Neural progenitor cell (in vitro differentiated cells): Measurements from ENCODE around the gene GLB1L2. TPM values are rescaled to one million over a fixed set of nuclear protein-coding genes. Genes with fewer than 3 reads are reported as not detected.

Experiments
- DNase-seq: peaks from one replicate; pipeline ENCODE4 v3.0.0-alpha.2; 2016; ENCODE audit warnings: low spot score
- H2AFZ ChIP-seq: fragments of 200-600 bp; sonication (generic); replicated peaks from 2 replicates; pipeline ENCODE4 v1.6.1; 2016; ENCODE audit warnings: antibody characterized with exemption
- H3F3A ChIP-seq: fragments of 200-600 bp; sonication (generic); 2 replicates; pipeline ENCODE4 v1.6.1; 2016; ENCODE audit warnings: antibody characterized with exemption, low read depth
- H3K27ac ChIP-seq: fragments of 200-600 bp; sonication (generic); 2 replicates; pipeline ENCODE4 v1.5.1; 2016; ENCODE audit warnings: mild to moderate bottlenecking
- H3K27me3 ChIP-seq: fragments of 200-600 bp; sonication (generic); 2 replicates; pipeline ENCODE4 v1.6.1; 2016; ENCODE audit warnings: mild to moderate bottlenecking, moderate library complexity
- H3K36me3 ChIP-seq: fragments of 200-600 bp; sonication (generic); 2 replicates; pipeline ENCODE4 v1.5.1; 2016
- H3K4me1 ChIP-seq: fragments of 200-600 bp; sonication (generic); 2 replicates; pipeline ENCODE4 v1.6.1; 2016; ENCODE audit warnings: mixed run types
- H3K4me2 ChIP-seq: fragments of 200-600 bp; sonication (generic); 2 replicates; pipeline ENCODE4 v1.6.1; 2016
- H3K4me3 ChIP-seq: fragments of 200-600 bp; sonication (generic); 2 replicates; pipeline ENCODE4 v1.5.1; 2016
- H3K79me2 ChIP-seq: fragments of 200-600 bp; sonication (generic); 2 replicates; pipeline ENCODE4 v1.6.1; 2016; ENCODE audit warnings: low read depth
- H3K9ac ChIP-seq: fragments of 200-600 bp; sonication (generic); 2 replicates; pipeline ENCODE4 v1.6.1; 2016
- H3K9me3 ChIP-seq: fragments of 200-600 bp; sonication (generic); 2 replicates; pipeline ENCODE4 v1.5.1; 2016; ENCODE audit warnings: low read depth
- H4K20me1 ChIP-seq: fragments of 200-600 bp; sonication (generic); 2 replicates; pipeline ENCODE4 v1.6.1; 2016; ENCODE audit warnings: low read depth
- H3K27ac Mint-ChIP-seq: 3 replicates; pipeline ENCODE4 v1.8.0; 2021; ENCODE audit warnings: mixed read lengths
- H3K27me3 Mint-ChIP-seq: 2 replicates; pipeline ENCODE4 v1.8.0; 2022; ENCODE audit warnings: low read depth, mild to moderate bottlenecking, inconsistent platforms, moderate library complexity, mixed read lengths; ENCODE audit not compliant: insufficient read depth
- H3K36me3 Mint-ChIP-seq: 3 replicates; pipeline ENCODE4 v1.8.0; 2021; ENCODE audit warnings: mixed read lengths
- H3K4me1 Mint-ChIP-seq: 3 replicates; pipeline ENCODE4 v1.8.0; 2021; ENCODE audit warnings: mixed read lengths
- H3K4me3 Mint-ChIP-seq: 3 replicates; pipeline ENCODE4 v1.8.0; 2021; ENCODE audit warnings: mild to moderate bottlenecking, moderate library complexity, mixed read lengths
- H3K9me3 Mint-ChIP-seq: 3 replicates; pipeline ENCODE4 v1.8.0; 2020; ENCODE audit warnings: mixed read lengths
- EZH2 ChIP-seq: fragments of 200-600 bp; sonication (generic); IDR thresholded peaks from 2 replicates; pipeline ENCODE4 v1.6.1; 2017; ENCODE audit warnings: antibody characterized with exemption, mild to moderate bottlenecking, moderate library complexity
- EZH2phosphoT487 ChIP-seq: fragments of 200-600 bp; sonication (generic); IDR thresholded peaks from 2 replicates; pipeline ENCODE4 v1.6.1; 2017; ENCODE audit warnings: antibody characterized with exemption
- total RNA-seq: library from RNA; depleted of rRNA; stranded (reverse); fragments of >200 nt; gene quantifications from 2 replicates; pipeline ENCODE4 v1.2.3, GENCODE V29; 2015; ENCODE audit warnings: low replicate concordance
- TF ChIP-seq, protein P1 (sequence below): fragments of 200-600 bp; sonication (generic); IDR thresholded peaks from 2 replicates; pipeline ENCODE4 v1.5.1; 2017; ENCODE audit warnings: antibody characterized with exemption, mild to moderate bottlenecking

The GLB1L2 gene
- total RNA-seq, 1 donor from 2014 or later: 2.0 TPM

DNA sequence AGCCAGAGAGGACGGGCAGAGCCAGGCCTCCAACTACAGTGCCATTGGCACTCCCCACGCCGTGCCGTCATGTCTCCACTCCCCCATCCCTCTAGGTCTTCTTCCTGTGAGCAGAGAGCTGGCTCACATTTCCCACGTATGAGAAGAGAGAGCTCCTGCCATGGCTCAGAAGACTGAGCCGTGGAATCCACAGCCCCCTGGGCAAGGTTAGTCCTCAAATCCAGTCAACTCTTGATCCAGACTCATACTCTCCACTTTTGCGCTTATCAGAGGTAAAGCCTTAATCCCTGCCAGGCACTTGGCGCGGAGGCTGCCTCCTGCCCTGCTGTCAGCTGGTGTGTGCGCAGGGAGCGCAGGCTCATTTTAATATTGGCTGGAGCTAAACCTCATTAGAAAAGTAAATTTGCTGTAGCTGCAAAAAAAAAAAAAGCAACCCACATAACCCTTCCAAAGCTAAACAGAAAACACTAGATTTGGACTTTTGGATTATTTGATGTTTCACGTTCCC is 75.6 kb downstream of the GLB1L2 start:
- H3K36me3 Mint-ChIP-seq: peaks cover 9% of the 10 kb centered on the region
- H3K4me1 ChIP-seq: peaks cover 18% of the 10 kb centered on the region
- H3K4me3 ChIP-seq: no peak overlapping the region

GRCh38 chr11:134407923-134408322 is 76.1 kb downstream of the GLB1L2 start:
- no peaks in the 10 kb centered on the region for H3K36me3 ChIP-seq
- no peak overlapping the region for H3K27ac ChIP-seq
- H3K4me2 ChIP-seq: no peak overlapping the region
- no peak overlapping the region for H3K27ac Mint-ChIP-seq
- H3K79me2 ChIP-seq: peaks cover 59% of the 10 kb centered on the region
- H3K36me3 Mint-ChIP-seq: peaks cover 9% of the 10 kb centered on the region
- peaks cover 9% of the 10 kb centered on the region for H3K27me3 Mint-ChIP-seq
- H3K9me3 Mint-ChIP-seq: no peaks in the 10 kb centered on the region
- H3K4me3 ChIP-seq: no peak overlapping the region
- peaks cover 32% of the 10 kb centered on the region for H3K4me1 Mint-ChIP-seq
- H3K27me3 ChIP-seq: no peaks in the 10 kb centered on the region
- H3K9ac ChIP-seq: no peak overlapping the region
- TF ChIP-seq EZH2 (no peak), EZH2phosphoT487 (no peak)
- TF ChIP-seq, protein P1, sequence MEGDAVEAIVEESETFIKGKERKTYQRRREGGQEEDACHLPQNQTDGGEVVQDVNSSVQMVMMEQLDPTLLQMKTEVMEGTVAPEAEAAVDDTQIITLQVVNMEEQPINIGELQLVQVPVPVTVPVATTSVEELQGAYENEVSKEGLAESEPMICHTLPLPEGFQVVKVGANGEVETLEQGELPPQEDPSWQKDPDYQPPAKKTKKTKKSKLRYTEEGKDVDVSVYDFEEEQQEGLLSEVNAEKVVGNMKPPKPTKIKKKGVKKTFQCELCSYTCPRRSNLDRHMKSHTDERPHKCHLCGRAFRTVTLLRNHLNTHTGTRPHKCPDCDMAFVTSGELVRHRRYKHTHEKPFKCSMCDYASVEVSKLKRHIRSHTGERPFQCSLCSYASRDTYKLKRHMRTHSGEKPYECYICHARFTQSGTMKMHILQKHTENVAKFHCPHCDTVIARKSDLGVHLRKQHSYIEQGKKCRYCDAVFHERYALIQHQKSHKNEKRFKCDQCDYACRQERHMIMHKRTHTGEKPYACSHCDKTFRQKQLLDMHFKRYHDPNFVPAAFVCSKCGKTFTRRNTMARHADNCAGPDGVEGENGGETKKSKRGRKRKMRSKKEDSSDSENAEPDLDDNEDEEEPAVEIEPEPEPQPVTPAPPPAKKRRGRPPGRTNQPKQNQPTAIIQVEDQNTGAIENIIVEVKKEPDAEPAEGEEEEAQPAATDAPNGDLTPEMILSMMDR: no peak
- H2AFZ ChIP-seq: no peak overlapping the region
- H4K20me1 ChIP-seq: peaks cover 60% of the 10 kb centered on the region
- peaks cover 10% of the 10 kb centered on the region for H3F3A ChIP-seq
- DNase-seq: no peak
- H3K9me3 ChIP-seq: no peaks in the 10 kb centered on the region
- H3K4me3 Mint-ChIP-seq: peak overlapping the region; percentile 58
- peaks cover 18% of the 10 kb centered on the region for H3K4me1 ChIP-seq

More for the DNA sequence above, 75.6 kb downstream of the GLB1L2 start:
- DNase-seq: no peak
- H3K4me3 Mint-ChIP-seq: peak overlapping the region; percentile 58
- Histone ChIP-seq H4K20me1 (peaks cover 59% of the 10 kb centered on the region), H3K9ac (no peak overlapping the region), H3K79me2 (peaks cover 59% of the 10 kb centered on the region), H3K27me3 (no peaks in the 10 kb centered on the region), H3K9me3 (no peaks in the 10 kb centered on the region), H3K4me2 (no peak overlapping the region), H3K36me3 (no peaks in the 10 kb centered on the region), H3K27ac (no peak overlapping the region), H3F3A (peaks cover 6% of the 10 kb centered on the region), H2AFZ (no peak overlapping the region)
- peaks cover 32% of the 10 kb centered on the region for H3K4me1 Mint-ChIP-seq
- no peaks in the 10 kb centered on the region for H3K9me3 Mint-ChIP-seq
- peaks cover 9% of the 10 kb centered on the region for H3K27me3 Mint-ChIP-seq
- peak overlapping the region; percentile 21 for H3K27ac Mint-ChIP-seq
- TF ChIP-seq EZH2: no peak
- TF ChIP-seq, protein P1: no peak

DNA sequence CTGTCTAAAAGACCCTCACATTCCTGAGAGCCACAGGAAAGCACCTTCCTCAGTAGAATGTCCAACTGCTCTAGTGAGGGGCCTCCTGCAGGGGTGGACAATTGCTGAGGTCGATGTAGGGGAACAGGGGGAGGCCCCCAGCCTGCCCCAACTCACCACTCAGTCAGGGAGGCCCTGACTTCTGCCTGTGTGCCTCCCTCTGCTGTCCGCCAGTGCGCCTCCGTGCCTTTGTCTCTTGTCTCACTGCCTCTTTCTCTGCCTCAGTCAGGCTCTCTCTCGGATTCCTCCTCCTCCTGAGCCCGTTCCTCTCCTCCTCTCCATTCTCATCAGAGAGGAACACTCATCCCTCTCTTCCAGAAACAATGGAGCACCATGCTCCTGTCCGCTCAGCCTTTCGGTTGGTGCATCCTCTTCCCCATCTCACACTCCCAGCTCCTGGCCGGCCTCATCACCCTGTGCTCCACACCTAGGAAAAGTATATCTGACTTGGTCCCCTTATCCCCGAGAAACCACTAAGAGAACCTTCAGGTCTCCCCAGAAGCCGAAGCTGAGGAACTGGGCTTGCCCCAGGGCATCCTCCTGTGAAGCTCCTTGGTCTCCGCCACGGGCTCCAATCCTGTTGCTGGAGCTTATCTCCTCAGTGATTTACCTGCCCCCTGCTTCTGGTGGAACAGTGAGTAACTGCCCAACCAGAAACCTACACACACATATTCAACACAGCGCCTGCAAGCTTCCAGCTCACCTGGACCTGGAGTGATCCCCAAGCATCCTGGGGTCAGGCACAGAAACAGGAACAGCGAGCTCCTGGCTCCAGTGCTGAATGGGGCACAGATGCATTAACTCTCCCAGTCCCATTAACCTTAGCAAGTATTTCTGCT is 78.0 kb downstream of the GLB1L2 start:
- H3K4me3 ChIP-seq: no peak overlapping the region

More for the DNA sequence above, 78.0 kb downstream of the GLB1L2 start:
- peaks cover 2% of the 10 kb centered on the region for H3K36me3 Mint-ChIP-seq
- H3K4me3 Mint-ChIP-seq: peak overlapping the region; percentile 92
- no peaks in the 10 kb centered on the region for H3K9me3 Mint-ChIP-seq
- no peak for TF ChIP-seq EZH2
- TF ChIP-seq EZH2phosphoT487: no peak
- TF ChIP-seq, protein P1: no peak
- Histone ChIP-seq H2AFZ (no peak overlapping the region), H4K20me1 (peaks cover 69% of the 10 kb centered on the region), H3K79me2 (peaks cover 54% of the 10 kb centered on the region), H3K27ac (no peak overlapping the region), H3F3A (peaks cover 29% of the 10 kb centered on the region), H3K36me3 (no peaks in the 10 kb centered on the region), H3K27me3 (no peaks in the 10 kb centered on the region), H3K4me1 (peaks cover 36% of the 10 kb centered on the region), H3K4me2 (peak overlapping the region; percentile 91), H3K9me3 (no peaks in the 10 kb centered on the region), H3K9ac (no peak overlapping the region)
- no peak for DNase-seq
- no peak overlapping the region for H3K27ac Mint-ChIP-seq
- peaks cover 13% of the 10 kb centered on the region for H3K27me3 Mint-ChIP-seq
- H3K4me1 Mint-ChIP-seq: peaks cover 48% of the 10 kb centered on the region
